ENCODE measurements around the gene ZNF664.

Gene ZNF664

DNA sequence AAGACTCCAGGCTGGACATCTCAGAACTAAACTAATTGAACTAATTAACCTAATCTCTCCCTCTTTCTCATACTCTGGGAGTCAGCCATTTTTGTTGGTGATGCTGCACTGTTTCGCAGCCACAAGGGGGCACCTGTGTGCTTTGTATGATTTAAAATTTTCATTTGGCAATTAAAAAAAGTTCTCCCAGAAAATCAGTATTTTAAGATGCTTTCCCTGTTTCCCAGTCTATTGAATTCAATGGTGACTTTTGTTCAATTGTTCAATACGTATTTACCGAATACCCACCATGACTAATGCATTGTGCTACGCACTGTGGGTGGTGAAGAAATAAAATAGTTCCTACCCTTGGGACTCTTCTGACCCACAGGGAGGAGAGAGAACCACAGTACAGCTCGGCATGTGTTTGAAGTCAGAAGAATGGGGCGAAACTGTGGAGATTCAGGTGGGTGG lies 63.7 kb downstream of the ZNF664 start:
- DNase-seq: peak; percentile 58

DNA sequence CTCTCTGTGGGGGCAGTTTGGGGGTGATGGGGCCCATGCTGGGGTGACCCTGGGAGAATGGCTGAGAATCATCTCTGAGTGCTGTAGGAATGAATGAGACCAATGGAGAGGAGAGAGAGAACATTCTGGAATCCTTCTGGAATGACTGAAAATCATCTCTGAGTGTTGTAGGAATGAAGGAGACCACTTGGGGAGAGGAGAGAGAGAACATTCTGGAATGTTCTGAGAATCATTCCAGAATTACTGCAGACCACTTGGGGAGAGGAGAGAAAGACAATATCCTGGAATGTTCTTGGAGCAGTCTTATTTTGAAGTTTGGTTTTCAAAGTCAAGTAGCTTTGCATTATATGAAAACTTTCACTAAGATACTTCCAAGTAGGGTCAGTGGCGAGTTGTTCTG lies 64.3 kb downstream of the ZNF664 start:
- no peak for DNase-seq

- no peak for DNase-seq
These were observed 66.3 kb downstream of the ZNF664 start for GRCh38 chr12:124039276-124039675.

DNA sequence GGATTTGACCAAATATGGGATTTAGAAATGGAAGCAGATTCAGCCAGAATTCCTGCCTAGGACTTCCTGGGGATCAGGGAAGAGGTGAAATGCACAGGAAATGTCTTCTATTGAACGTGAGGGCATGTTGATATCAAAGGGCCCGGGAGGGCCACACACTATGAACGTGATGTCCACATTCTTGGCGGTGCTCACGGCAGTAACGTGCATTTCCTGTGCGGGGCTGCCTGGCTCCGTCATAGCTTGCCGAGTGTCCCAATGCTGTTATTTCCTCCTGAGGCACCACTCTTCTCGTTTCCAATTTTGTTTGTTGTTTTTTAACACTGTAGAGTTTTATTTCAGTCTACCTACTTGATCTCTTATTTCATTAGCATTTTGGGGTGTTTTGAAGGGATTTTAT lies 67.3 kb downstream of the ZNF664 start:
- DNase-seq: no peak

DNA sequence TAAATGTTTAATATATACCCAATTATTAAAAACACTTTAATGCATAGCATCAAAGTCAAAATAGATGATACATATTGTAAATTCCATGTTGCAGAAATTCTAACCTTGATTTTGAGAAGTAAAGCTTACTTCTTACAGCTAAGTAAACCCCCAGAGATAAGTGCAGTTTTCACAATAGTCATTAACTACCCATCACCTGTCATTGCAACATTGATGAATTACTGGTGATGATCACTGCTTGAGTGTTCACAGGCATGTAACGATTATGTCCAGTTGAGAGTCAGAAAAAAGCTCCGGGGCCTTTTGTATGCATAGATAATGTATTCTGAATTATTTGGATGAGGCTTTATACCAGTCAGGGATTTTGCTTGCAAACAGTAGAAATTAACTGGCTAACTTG lies 67.7 kb downstream of the ZNF664 start:
- DNase-seq: no peak

- DNase-seq: no peak
These were observed 68.9 kb downstream of the ZNF664 start for GRCh38 chr12:124041907-124042306.

DNA sequence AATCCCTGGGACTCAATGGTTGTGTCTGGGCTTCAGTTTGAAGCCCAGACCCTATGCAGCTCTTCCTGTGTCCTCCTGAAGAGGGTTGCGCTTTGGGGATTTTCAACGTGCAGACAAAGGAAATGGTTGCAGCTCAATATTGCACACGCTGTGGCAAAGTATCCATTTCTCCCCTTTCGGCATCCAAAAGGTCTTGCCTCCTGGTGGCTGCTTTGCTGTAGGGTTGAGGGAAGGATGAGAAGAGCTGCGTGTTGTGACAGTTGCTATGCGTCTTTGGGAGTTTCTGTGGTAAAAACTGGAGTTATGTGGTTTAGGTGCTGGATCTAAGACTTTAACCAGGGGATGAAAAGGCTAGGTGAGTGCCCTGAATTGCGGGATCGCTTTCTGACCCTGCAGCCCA lies 71.0 kb downstream of the ZNF664 start:
- no peak for DNase-seq

DNA sequence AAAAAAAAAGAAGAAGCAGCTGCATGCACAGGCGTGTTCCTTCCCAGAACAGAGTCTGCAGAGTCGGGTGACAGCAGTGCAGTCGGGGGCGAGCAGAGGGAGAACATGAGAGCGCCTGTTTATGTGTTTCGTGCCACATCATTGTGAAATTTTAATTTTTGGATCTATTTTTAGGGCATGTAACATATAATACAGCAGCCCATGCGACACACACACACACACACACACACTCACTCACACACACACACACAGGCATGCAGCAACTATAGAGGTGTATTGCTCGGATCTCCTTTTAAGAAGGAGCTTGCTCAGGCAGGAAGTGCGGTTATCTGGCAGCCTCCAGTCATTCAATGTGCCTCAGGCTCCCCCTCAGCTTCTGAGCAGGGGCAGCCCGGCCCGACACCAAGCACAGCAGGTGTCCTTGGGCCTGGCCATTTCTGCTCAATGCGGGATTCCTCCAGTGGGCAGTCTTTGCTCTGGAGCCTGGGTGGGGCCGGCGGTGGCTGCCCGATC lies 71.8 kb downstream of the ZNF664 start:
- peak; percentile 17 for DNase-seq

GRCh38 chr12:124045671-124046455 lies 72.8 kb downstream of the ZNF664 start:
- no peak for DNase-seq

DNA sequence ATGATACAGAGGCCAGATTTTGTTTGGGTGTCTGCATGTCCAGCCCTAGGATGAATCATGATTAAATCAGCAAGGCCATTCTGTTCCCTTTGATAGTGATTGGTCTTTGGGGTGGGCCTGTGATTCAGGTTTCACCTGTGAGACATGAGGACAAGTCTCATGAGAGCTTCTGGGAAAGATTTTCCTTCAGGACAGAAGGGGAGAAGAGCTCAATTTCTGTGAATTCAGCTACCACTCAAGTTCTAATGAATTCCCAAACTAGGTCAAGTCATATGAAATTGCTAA lies 73.4 kb downstream of the ZNF664 start:
- DNase-seq: no peak

DNA sequence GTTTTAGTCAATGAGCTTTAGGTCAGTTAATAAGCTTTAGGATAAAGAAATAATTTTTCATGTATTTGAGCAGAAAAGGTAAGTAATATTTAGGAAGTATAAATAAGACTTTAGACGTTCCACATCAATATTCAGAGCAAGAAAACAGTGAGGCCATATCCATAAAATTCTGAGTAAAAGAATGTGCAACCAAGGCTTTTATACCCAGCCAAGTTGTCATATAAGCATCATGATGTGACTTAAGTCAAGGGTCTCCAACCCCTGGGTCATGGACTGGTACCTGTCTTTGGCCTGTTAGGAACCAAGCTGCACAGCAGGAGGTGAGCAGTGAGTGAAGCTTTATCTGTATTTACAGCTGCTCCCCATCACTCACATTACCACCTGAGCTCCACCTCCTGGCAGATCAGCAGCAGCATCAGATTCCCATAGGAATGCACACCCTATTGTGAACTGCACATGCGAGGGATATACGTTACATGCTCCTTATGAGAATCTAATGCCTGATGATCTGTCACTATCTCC lies 74.1 kb downstream of the ZNF664 start:
- DNase-seq: no peak

DNA sequence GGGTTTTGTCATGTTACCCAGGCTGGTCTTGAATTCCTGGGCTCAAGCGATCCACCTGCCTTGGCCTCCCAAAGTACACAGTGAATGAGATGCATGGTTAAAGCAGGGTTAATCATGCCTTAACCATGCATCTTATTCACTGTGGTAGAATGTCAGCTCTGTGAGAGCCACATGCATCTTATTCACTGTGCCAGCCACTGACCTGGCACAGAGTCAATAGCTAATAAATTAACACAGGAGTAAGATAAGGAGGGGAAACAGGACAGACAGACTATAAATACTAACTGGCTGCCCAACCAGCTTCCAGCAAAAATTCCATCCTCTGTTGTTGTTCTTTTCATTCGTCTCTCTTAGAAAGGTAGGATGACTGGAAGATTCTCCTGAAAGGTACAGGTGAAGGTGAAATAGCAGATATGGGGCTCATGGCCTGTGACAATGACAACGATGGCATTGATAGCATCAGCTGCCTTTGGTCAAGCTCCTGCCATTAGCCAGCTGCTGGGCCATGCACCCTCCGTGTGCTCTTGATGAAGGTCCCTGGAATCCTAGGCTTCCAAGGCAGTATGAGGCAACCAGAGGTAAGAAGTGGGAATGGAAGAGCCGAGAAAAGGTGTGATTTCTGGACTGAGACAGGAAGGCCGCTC lies 76.6 kb downstream of the ZNF664 start:
- no peak for DNase-seq

DNA sequence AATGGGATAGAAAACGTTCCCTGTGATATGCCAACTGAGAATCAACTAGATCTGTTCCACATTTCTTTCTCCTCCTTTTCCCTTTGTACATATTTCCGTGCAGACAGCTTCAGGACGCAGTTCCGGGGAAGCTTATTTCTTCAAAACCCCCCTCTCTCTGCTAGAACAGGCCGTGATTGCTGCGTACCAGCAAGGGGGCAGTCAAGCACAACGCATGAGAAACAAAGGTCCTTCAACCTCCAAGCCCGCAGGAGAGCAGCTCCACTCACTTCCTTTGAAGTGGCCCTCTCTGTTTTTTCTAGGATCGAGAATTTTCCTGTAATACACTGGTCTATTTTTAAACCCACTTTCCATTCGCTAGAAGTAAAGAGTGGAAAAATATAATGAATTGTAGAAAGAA lies 80.8 kb downstream of the ZNF664 start:
- peak; percentile 3 for DNase-seq

DNA sequence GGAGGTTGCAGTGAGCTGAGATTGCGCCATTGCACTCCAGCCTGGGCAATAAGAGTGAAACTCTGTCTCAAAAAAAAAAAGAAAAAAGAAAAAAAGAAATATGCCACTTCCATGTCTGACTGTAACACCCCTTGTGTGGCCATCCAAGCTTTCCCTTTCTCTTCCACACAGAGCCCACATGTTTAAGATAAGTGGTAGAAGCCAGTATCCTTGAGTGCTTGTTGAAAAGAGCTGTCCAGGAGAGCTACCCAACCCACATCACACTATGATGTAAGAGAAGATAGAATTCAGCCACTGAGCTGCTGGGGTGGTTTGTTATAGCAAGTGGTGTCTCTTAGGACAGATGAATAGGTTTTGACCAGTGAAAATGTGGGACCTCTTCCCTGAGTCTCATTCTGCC lies 82.1 kb downstream of the ZNF664 start:
- no peak for DNase-seq

GRCh38 chr12:124057691-124058090 lies 84.7 kb downstream of the ZNF664 start:
- DNase-seq: no peak

GRCh38 chr12:124059752-124060151 lies 86.7 kb downstream of the ZNF664 start:
- no peak for DNase-seq
